ENCODE data around the gene CLDN24.

CLDN24 gene

GRCh38 chr4:183300070-183300469 lies 22.2 kb downstream of the CLDN24 start:
- TF ChIP-seq CTCF (IDR thresholded peaks at IDR 0.05) = no peak

GRCh38 chr4:183299464-183299863 lies 22.8 kb downstream of the CLDN24 start:
- TF ChIP-seq CTCF (IDR thresholded peaks at IDR 0.05) = no peak

- TF ChIP-seq CTCF (IDR thresholded peaks at IDR 0.05) = no peak
Measured at GRCh38 chr4:183297675-183298074, 24.6 kb downstream of the CLDN24 start.

- no peak for TF ChIP-seq CTCF (IDR thresholded peaks at IDR 0.05)
Measured at GRCh38 chr4:183295711-183296110, 26.5 kb downstream of the CLDN24 start.

GRCh38 chr4:183291070-183291469 lies 31.2 kb downstream of the CLDN24 start:
- TF ChIP-seq CTCF (IDR thresholded peaks at IDR 0.05) = no peak

- no peak for TF ChIP-seq CTCF (IDR thresholded peaks at IDR 0.05)
Measured at GRCh38 chr4:183289688-183290087, 32.5 kb downstream of the CLDN24 start.

GRCh38 chr4:183288955-183289354 lies 33.3 kb downstream of the CLDN24 start:
- no peak for TF ChIP-seq CTCF (IDR thresholded peaks at IDR 0.05)

- TF ChIP-seq CTCF (IDR thresholded peaks at IDR 0.05) = no peak
Measured at GRCh38 chr4:183287677-183288076, 34.5 kb downstream of the CLDN24 start.
